Neutrophil (primary cell): ENCODE data around the gene SLFNL1.

ENCODE experiments used
- H3K27ac ChIP-seq: fragments of 200-600 bp; sonication (generic); 2 replicates; pipeline ENCODE4 v1.5.1; 2016; ENCODE audit warnings: mild to moderate bottlenecking, moderate library complexity
- H3K27me3 ChIP-seq: fragments of 200-600 bp; sonication (generic); 2 replicates; pipeline ENCODE4 v1.6.0; 2016; ENCODE audit warnings: mild to moderate bottlenecking
- H3K36me3 ChIP-seq: fragments of 200-600 bp; sonication (generic); 2 replicates; pipeline ENCODE4 v1.5.1; 2017
- H3K4me1 ChIP-seq, 2 experiments: fragments of 200-600 bp in 1 of 2; sonication (generic) in 1 of 2; 1 replicate in 1 of 2; 2 replicates in 1 of 2; pipeline versions ENCODE4 v1.5.1 to v1.6.1; 2013 to 2016; ENCODE audit warnings: low read depth in 1 of 2, low read length in 1 of 2, mild to moderate bottlenecking in 1 of 2, moderate library complexity in 1 of 2; ENCODE audit not compliant: control insufficient read depth in 1 of 2, insufficient read depth in 1 of 2
- H3K4me3 ChIP-seq, 2 experiments: fragments of 200-600 bp in 1 of 2; sonication (generic) in 1 of 2; 1 replicate in 1 of 2; 2 replicates in 1 of 2; pipeline ENCODE4 v1.5.1; 2013 to 2016; ENCODE audit warnings: low read depth in 1 of 2, low read length in 1 of 2, mild to moderate bottlenecking in 1 of 2, moderate library complexity in 1 of 2
- H3K9me3 ChIP-seq: fragments of 200-600 bp; sonication (generic); 2 replicates; pipeline ENCODE4 v1.5.1; 2016
- CTCF ChIP-seq: fragments of 200-600 bp; sonication (generic); IDR thresholded peaks from 2 replicates; pipeline ENCODE4 v1.5.1; 2016; ENCODE audit warnings: antibody characterized with exemption

SLFNL1 gene

GRCh38 chr1:41025979-41026819 is 4.7 kb upstream of the SLFNL1 start:
- no peaks in the 10 kb centered on the region for H3K9me3 ChIP-seq
- H3K27ac ChIP-seq: no peak overlapping the region

GRCh38 chr1:41024953-41025352 is 3.4 kb upstream of the SLFNL1 start:
- TF ChIP-seq CTCF: no peak
- H3K27ac ChIP-seq: no peak overlapping the region
- H3K27me3 ChIP-seq: no peaks in the 10 kb centered on the region
- H3K4me3 ChIP-seq: no peak overlapping the region
- no peaks in the 10 kb centered on the region for H3K9me3 ChIP-seq
- H3K4me1 ChIP-seq: no peaks in the 10 kb centered on the region
- H3K36me3 ChIP-seq: peaks cover 61% of the 10 kb centered on the region

More at GRCh38 chr1:41025979-41026819, 4.7 kb upstream of the SLFNL1 start:
- no peak overlapping the region for H3K4me3 ChIP-seq
- H3K4me1 ChIP-seq: no peaks in the 10 kb centered on the region
- no peaks in the 10 kb centered on the region for H3K27me3 ChIP-seq
- peaks cover 73% of the 10 kb centered on the region for H3K36me3 ChIP-seq
- TF ChIP-seq CTCF: no peak

- Histone ChIP-seq H3K36me3 (peaks cover 54% of the 10 kb centered on the region), H3K27me3 (no peaks in the 10 kb centered on the region), H3K27ac (no peak overlapping the region), H3K4me3 (no peak overlapping the region), H3K9me3 (no peaks in the 10 kb centered on the region), H3K4me1 (no peaks in the 10 kb centered on the region)
- TF ChIP-seq CTCF: no peak
Observed at GRCh38 chr1:41023279-41023990, 1.9 kb upstream of the SLFNL1 start.

GRCh38 chr1:41022424-41022823 is 899 bp upstream of the SLFNL1 start:
- Histone ChIP-seq H3K4me3 (no peak overlapping the region), H3K27me3 (no peaks in the 10 kb centered on the region), H3K27ac (no peak overlapping the region), H3K36me3 (peaks cover 43% of the 10 kb centered on the region), H3K9me3 (no peaks in the 10 kb centered on the region), H3K4me1 (no peaks in the 10 kb centered on the region)
- TF ChIP-seq CTCF: no peak

GRCh38 chr1:41020654-41021053 is 871 bp downstream of the SLFNL1 start:
- no peaks in the 10 kb centered on the region for H3K4me1 ChIP-seq
- peaks cover 29% of the 10 kb centered on the region for H3K36me3 ChIP-seq
- TF ChIP-seq CTCF: no peak
- H3K4me3 ChIP-seq: no peak overlapping the region
- H3K27ac ChIP-seq: no peak overlapping the region
- no peaks in the 10 kb centered on the region for H3K27me3 ChIP-seq
- H3K9me3 ChIP-seq: no peaks in the 10 kb centered on the region
